GM12891 (cell line): ENCODE results near the gene MRPL57. TPM values are rescaled to one million over a fixed set of nuclear protein-coding genes. Genes with fewer than 3 reads are reported as not detected.
A peak's percentile ranks its signal among the peaks of the same experiment; 100 is the strongest.
"Not testable (repeated sequence)": the region's sequence is repeated elsewhere in the genome, so short reads cannot be mapped to it uniquely, and the experiment has no call there.

Source experiments
- DNase-seq: peaks from one replicate; pipeline ENCODE4 v3.0.0; 2011; ENCODE audit warnings: low spot score; ENCODE audit not compliant: insufficient read length
- FAIRE-seq: peaks from 2 replicates; lab custom pipeline; 2011; peaks lifted over from hg19 to GRCh38; lab: Jason Lieb, UNC
- PAX5 ChIP-seq: IDR thresholded peaks from 2 replicates; pipeline ENCODE4 v1.6.1; 2011; ENCODE audit warnings: low read length, moderate library complexity, mild to moderate bottlenecking; ENCODE audit not compliant: insufficient read depth, severe bottlenecking
- POLR2A ChIP-seq: IDR thresholded peaks from 2 replicates; pipeline ENCODE4 v1.6.1; 2011; ENCODE audit warnings: low read depth, low read length, control low read depth
- POLR2AphosphoS5 ChIP-seq: IDR thresholded peaks from 2 replicates; pipeline ENCODE4 v1.6.1; 2011; ENCODE audit warnings: low read depth, low read length, control low read depth
- POU2F2 ChIP-seq: IDR thresholded peaks from 2 replicates; pipeline ENCODE4 v1.6.1; 2011; ENCODE audit warnings: low read depth, mild to moderate bottlenecking, control low read depth, low read length, moderate library complexity
- SPI1 ChIP-seq: IDR thresholded peaks from 2 replicates; pipeline ENCODE4 v1.6.1; 2011; ENCODE audit warnings: low read depth, low read length, control low read depth
- TAF1 ChIP-seq: IDR thresholded peaks from 2 replicates; pipeline ENCODE4 v1.6.1; 2011; ENCODE audit warnings: low read depth, low read length, control low read depth
- polyA plus RNA-seq: library from polyadenylated mRNA; unstranded; fragments of >200 nt; gene quantifications from one replicate; pipeline ENCODE4 v1.2.1, GENCODE V29; 2012; ENCODE audit warnings: low read depth, missing spikeins, inconsistent platforms; ENCODE audit not compliant: missing spikeins

MRPL57 gene
- polyA plus RNA-seq = 26.9 TPM

DNA sequence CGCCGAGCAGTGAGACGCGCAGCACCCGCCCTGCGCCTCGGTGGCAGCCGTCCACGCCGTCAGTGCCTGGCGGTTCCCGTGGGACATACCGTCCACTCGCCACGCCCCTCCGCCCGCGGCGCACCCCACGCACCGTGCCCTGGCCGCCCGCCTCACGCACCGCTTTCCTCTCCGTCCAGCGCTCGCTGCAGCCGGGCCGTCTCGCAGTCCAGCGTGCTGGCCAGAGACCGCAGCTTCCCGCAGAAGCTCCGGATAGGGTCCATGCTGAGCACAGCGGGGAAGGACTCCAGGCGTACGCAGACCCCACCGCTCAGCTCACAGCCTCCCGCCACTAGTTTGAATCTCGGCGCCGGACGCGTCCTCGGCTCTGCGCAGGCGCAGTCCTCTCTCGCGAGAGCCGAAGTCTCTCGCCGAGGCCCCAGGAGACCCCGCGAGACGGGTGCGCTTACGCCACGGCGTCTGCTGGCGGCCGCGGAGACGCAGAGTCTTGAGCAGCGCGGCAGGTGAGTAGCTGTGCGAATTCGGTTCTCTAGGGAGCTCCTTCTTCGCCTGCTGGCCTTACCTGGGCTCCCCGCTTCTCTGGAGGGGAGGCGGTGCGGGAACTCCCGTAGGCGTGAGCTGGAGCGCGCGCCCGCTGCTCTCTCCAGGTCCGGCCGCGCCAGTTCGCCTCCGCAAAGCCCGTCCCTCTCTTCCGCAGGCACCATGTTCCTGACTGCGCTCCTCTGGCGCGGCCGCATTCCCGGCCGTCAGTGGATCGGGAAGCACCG, at the start of gene MRPL57, which contains the start of gene SKA3:
TSS of gene MRPL57 (plus strand) at position 444 of the 767 bp plus-strand sequence. CDS start at position 703, 259 bp downstream.
TSS of gene SKA3 (minus strand) at position 338 of the 767 bp plus-strand sequence. CDS start at position 263, 75 bp downstream.
- DNase-seq (peak; percentile 92), FAIRE-seq (peak; percentile 94)
- TF ChIP-seq POLR2AphosphoS5 (peak; percentile 93), TAF1 (peak; percentile 93), PAX5 (no peak), POU2F2 (peak; percentile 70; the same call in 1 of the 2 replicates), SPI1 (no peak), POLR2A (peak; percentile 97)

- TF ChIP-seq POLR2A (no peak), POU2F2 (no peak), PAX5 (no peak), SPI1 (no peak), TAF1 (no peak), POLR2AphosphoS5 (no peak)
- DNase-seq (no peak), FAIRE-seq (peak; percentile 33)
Measured at GRCh38 chr13:21130116-21130515, 46.3 kb upstream of the MRPL57 start.

GRCh38 chr13:21133077-21133476, 43.4 kb upstream of the MRPL57 start:
- no peak for FAIRE-seq
- TF ChIP-seq SPI1 (no peak), PAX5 (no peak), POU2F2 (no peak), TAF1 (no peak), POLR2AphosphoS5 (no peak), POLR2A (no peak)
- DNase-seq = no peak

DNA sequence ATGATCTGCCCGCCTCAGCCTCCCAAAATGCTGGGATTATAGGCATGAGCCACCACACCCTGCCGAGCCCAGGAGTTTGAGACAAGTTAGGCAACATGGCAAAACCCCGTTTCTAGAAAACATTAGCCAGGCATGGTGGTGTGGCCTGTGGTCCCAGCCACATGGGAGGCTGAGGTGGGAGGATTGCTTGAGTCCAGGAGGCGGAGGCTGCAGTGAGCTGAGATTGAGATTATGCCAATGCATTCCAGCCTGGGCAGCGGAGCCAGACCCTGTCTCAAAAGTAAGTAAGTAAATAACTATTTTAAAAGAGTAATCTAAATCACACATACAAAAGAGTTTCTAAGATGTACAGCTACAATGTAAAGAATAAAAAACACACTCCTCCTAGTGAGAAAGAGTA, 42.0 kb upstream of the MRPL57 start:
- no peak for TF ChIP-seq SPI1
- TF ChIP-seq TAF1 = no peak
- TF ChIP-seq PAX5 = no peak
- TF ChIP-seq POLR2AphosphoS5 = no peak
- no peak for TF ChIP-seq POLR2A
- TF ChIP-seq POU2F2 = no peak
- FAIRE-seq = no peak
- no peak for DNase-seq

DNA sequence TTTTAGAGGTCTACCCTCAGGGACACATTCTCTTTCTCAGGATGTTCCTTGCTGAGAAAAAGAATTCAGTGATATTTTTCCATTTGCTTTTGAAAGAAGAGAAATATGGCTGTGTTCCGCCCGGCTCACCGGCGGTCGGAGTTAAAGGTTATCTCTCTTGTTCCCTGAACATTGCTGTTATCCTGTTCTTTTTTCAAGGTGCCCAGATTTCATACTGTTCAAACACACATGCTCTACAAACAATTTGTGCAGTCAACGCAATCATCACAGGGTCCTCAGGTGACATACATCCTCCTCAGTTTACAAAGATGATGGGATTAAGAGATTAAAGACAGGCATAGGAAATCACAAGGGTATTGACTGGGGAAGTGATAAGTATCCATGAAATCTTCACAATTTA, 40.6 kb upstream of the MRPL57 start:
- FAIRE-seq = not testable (repeated sequence)

DNA sequence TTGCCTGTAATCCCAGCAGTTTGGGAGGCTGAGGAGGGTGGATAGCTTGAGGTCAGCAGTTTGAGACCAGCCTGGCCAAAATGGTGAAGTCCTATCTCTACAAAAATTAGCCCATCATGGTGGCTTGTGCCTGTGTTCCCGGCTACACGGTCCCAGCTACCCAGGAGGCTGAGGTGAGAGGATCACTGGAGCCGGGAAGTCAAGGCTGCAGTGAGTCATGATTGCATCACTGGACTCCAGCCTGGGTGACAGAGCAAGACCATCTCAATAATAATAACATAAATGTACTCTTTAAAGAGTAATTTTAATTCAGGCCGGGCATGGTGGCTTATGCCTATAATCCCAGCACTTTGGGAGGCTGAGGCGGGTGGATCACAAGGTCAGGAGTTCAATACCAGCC, 38.8 kb upstream of the MRPL57 start:
- DNase-seq (no peak), FAIRE-seq (no peak)
- TF ChIP-seq TAF1 (no peak), PAX5 (no peak), POLR2AphosphoS5 (no peak), POU2F2 (no peak), POLR2A (no peak), SPI1 (no peak)

More for the DNA sequence above, 40.6 kb upstream of the MRPL57 start:
- DNase-seq = not testable (repeated sequence)

DNA sequence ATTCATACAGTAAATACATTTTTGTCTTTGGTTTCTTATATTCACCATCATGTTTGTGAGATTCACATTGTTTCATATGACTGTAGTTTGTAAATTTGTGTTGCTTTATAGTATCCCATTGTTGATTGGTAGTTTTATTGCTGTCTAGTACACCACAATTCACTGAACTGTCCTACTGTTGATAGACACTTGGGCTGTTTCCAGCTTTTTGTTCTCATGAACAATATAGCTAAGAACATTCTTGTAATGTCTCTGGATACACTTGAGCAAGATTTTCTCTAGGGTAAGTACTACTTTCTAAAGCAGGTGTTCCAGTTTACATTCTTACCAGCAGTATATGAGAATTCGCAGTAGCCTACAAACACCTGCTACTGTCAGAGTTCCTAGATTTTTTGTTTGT, 37.9 kb upstream of the MRPL57 start:
- DNase-seq (no peak), FAIRE-seq (no peak)
- TF ChIP-seq POU2F2 (no peak), SPI1 (no peak), PAX5 (no peak)

GRCh38 chr13:21139374-21139773, 37.1 kb upstream of the MRPL57 start:
- no peak for DNase-seq
- no peak for TF ChIP-seq POLR2A
- TF ChIP-seq POLR2AphosphoS5 = no peak
- FAIRE-seq = no peak

- no peak for TF ChIP-seq TAF1
- no peak for TF ChIP-seq PAX5
- TF ChIP-seq POU2F2 = no peak
- TF ChIP-seq SPI1 = no peak
- TF ChIP-seq POLR2A = no peak
- no peak for TF ChIP-seq POLR2AphosphoS5
- DNase-seq = no peak
- FAIRE-seq = no peak
Measured at GRCh38 chr13:21142766-21143165, 33.7 kb upstream of the MRPL57 start.

DNA sequence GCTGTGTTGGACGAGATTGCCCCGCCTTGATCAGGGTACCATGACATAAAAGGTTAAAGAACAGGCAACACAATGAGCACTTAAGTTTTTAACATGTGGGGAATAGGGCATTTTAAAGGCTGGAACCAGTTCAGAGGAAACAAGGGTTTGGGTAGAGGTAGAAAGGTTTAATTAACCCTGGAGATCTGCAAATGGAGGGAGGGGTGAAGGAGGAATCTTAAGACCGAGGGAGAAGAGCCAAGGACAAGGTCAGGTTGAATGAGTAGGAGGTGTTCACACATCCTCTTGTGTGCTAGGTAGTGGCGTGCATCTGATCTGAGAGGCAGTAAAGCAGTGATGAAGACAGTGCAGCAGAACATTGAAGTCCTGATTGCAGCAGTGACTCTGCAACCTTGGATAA, 28.6 kb upstream of the MRPL57 start:
- no peak for DNase-seq
- no peak for FAIRE-seq
- TF ChIP-seq PAX5 = no peak
- TF ChIP-seq POLR2A = peak; percentile 79
- TF ChIP-seq POLR2AphosphoS5 = peak; percentile 82
